BJ (cell line): ENCODE results near the gene NAALADL2. TPM values are rescaled to one million over a fixed set of nuclear protein-coding genes. Genes with fewer than 3 reads are reported as not detected.

Experiments used
- CTCF ChIA-PET: fragments of 350-600 bp; formaldehyde crosslinking; extraction: SDS; loops from one replicate; lab custom pipeline; 2021; ENCODE audit warnings: antibody characterized with exemption, inconsistent platforms; lab: Yijun Ruan, JAX
- POLR2A ChIA-PET: fragments of 300-600 bp; sonication (Branson Sonifier 250); formaldehyde crosslinking; extraction: SDS; loops from one replicate; lab custom pipeline; 2021; ENCODE audit warnings: antibody characterized with exemption; lab: Charles Lee
- DNase-seq: peaks from one replicate; pipeline ENCODE4 v3.0.0-alpha.2; 2011; ENCODE audit warnings: low read depth
- H3K27me3 ChIP-seq: 2 replicates; pipeline ENCODE4 v1.6.0; 2011; ENCODE audit warnings: low read length; ENCODE audit not compliant: control insufficient read depth, insufficient read depth
- H3K36me3 ChIP-seq: 2 replicates; pipeline ENCODE4 v1.5.1; 2011; ENCODE audit warnings: low read length; ENCODE audit not compliant: control insufficient read depth, insufficient read depth
- H3K4me3 ChIP-seq: 2 replicates; pipeline ENCODE4 v1.5.1; 2011; ENCODE audit warnings: low read depth, mild to moderate bottlenecking, control low read depth, low read length
- CTCF ChIP-seq: IDR thresholded peaks from 2 replicates; pipeline ENCODE4 v1.5.1; 2011; ENCODE audit warnings: low read depth, mild to moderate bottlenecking, control low read depth, inconsistent platforms, low read length, moderate library complexity; ENCODE audit not compliant: insufficient read depth
- polyA plus RNA-seq: library from polyadenylated mRNA; depleted of rRNA; stranded (reverse); fragments of >200 nt; gene quantifications from 2 replicates; pipeline ENCODE4 v1.2.3, GENCODE V29; 2011

The NAALADL2 gene
- polyA plus RNA-seq, 1 experiment: 3.6 TPM

- no peaks in the 10 kb centered on the region for H3K27me3 ChIP-seq
- no peak overlapping the region for H3K4me3 ChIP-seq
- ChIA-PET CTCF (no interaction called here), POLR2A (no interaction called here)
- H3K36me3 ChIP-seq: no peaks in the 10 kb centered on the region
- TF ChIP-seq CTCF: no peak
- DNase-seq: no peak
Measured at GRCh38 chr3:175224051-175224450, 364.9 kb downstream of the NAALADL2 start.

- CTCF ChIA-PET: interaction anchor here (0.6 kb wide), 1 partner anchor 1562 kb away, joined by 3 read pairs; no protein-coding TSS in a partner anchor
- H3K36me3 ChIP-seq: no peaks in the 10 kb centered on the region
- POLR2A ChIA-PET: no interaction called here
- H3K27me3 ChIP-seq: no peaks in the 10 kb centered on the region
- TF ChIP-seq CTCF: no peak
- H3K4me3 ChIP-seq: no peak overlapping the region
- no peak for DNase-seq
Measured at GRCh38 chr3:175226444-175226843, 367.3 kb downstream of the NAALADL2 start.

GRCh38 chr3:175227126-175227525 is 368.0 kb downstream of the NAALADL2 start:
- no peaks in the 10 kb centered on the region for H3K36me3 ChIP-seq
- POLR2A ChIA-PET: no interaction called here
- TF ChIP-seq CTCF: no peak
- no peak overlapping the region for H3K4me3 ChIP-seq
- no peak for DNase-seq
- CTCF ChIA-PET: no interaction called here
- no peaks in the 10 kb centered on the region for H3K27me3 ChIP-seq

GRCh38 chr3:175233957-175234940 is 375.1 kb downstream of the NAALADL2 start:
- H3K4me3 ChIP-seq: no peak overlapping the region
- CTCF ChIA-PET: no interaction called here
- DNase-seq: no peak
- POLR2A ChIA-PET: no interaction called here
- TF ChIP-seq CTCF: no peak
- H3K36me3 ChIP-seq: no peaks in the 10 kb centered on the region
- no peaks in the 10 kb centered on the region for H3K27me3 ChIP-seq

- DNase-seq: no peak
- Histone ChIP-seq H3K36me3 (no peaks in the 10 kb centered on the region), H3K4me3 (no peak overlapping the region), H3K27me3 (no peaks in the 10 kb centered on the region)
- ChIA-PET POLR2A (no interaction called here), CTCF (no interaction called here)
- no peak for TF ChIP-seq CTCF
Measured at GRCh38 chr3:175238801-175239200, 379.7 kb downstream of the NAALADL2 start.
